Right forelimb (tissue), 1 donor: ENCODE results near the gene LGMN.

Source experiments
- DNase-seq: peaks from one replicate; pipeline ENCODE4 v3.0.0-alpha.2; 2018

The LGMN gene

DNA sequence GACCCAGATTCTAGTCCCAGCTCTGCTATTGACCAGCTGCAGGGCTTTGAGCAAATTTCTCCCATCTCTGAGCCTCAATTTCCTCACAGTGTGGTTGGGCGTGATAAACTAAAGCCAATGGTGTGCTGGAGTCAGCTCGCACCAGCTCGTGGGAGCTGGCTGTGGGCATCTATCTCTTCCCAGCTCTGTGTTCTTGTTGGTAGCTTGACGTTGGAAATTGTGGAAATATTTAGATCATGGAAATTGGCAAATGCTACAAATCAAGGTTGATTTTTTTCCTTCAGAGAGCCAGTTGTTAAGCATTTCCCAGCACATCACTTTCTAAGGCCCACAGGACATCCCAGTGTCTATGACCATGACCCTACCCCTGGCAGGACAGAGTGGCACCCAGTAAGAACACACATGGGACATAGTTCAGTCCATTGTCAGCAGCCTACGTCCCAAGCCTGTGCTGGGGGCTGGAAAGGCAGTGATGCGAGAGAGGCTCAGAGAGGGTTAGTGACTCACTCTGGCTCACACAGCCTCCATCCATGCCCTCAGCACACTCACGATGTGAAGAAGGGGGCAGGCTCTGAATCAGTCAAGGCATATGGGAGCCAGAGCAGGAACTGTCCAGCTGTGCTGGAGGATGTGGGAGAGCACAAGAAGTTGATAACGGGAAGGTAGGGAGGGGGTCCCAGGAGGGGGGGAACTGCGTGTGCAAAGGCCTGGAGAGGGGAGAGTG is 77.6 kb downstream of the LGMN start:
- no peak for DNase-seq

DNA sequence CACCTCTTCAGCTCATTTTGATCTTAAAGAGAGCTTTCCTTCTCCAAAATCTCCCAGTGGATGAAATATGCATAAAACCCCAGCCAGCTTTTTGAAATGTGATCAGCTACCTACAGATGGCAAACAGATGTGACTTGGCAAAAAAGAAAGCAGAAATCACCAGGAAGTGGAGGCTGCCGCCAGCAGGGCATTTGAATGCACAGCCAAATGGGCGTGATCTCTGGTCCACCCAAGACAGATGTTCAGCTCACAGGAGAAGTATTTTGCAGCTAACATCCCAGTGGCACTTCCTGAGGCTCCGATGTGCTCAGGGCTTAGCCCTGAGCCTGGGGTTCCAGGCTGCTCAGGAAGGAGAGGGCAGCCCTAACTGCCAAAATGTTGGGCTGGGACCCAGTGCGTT is 78.3 kb downstream of the LGMN start:
- DNase-seq, result peak; percentile 75

DNA sequence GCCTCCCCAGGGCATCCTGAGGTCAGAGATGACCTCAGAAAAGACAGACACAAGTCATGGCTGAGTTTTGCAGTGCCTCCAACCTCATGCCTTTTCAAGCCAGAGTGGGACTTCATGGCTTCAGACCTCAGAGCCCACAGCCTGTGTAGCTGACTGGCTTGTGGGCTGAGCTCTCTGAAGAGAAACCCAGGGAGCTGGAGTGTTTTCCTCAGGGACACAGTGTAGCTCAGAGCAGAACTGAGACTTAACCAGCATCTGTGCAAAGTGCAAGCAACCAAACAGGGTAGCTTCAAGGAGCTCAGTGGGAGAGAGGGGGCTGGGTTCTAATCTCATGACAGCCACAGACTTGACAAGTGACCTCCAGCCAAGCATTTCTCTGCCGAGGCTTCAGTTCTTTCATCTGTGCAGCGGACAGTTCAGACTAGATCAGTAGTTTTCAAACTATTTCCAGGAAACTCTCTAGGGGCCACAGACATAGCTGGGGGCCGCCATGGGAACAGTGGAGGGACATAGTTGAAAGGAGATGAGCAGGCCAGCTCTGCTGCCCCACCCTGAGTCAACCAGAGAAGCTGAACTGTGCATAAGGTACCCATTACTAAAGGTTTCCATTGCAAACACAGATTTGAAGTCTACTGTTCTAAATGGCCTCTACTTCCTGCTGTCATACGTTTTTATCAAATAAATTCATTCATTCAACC is 80.0 kb downstream of the LGMN start:
- DNase-seq, result no peak

DNA sequence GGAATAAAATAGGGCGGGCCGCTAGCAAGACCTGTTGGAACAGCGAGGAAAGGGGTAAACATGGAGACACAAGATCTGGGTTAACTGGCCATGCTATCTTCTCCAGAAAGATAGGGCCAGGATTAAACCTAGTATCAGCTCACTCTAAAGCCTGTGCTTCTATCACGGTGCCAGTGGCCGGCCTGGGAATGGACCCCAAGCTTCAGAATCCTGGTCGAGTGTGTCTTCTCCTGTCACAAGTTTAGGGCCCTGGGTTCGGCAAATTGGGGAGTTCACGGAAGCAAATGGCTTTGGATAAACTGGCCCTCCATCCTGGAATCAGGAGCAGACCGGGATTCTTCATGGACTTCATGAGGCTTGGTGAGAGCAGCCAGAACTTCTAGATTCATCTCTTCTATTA is 82.2 kb downstream of the LGMN start:
- DNase-seq, result no peak

DNA sequence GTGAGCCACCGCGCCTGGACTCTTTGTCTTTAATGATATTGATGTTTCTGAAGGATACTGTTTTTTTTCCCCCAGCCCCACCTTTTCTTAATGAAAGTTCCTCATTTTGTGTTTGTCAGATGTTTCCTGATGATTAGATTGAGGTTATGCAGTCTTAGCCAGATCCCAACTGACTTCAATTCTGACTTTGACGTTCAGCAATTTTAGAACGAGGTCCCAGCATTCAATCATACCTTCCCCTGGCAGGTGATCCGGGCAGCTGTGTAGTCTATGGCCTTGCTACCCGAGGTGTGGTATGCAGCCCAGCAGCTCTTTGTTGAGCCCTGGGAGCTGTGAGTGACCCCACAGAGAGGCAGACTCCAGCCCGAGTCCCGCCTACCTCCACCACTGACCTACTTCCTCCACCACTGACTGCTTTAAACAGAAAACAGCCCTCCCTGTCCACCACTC is 82.7 kb downstream of the LGMN start:
- DNase-seq, result no peak

DNA sequence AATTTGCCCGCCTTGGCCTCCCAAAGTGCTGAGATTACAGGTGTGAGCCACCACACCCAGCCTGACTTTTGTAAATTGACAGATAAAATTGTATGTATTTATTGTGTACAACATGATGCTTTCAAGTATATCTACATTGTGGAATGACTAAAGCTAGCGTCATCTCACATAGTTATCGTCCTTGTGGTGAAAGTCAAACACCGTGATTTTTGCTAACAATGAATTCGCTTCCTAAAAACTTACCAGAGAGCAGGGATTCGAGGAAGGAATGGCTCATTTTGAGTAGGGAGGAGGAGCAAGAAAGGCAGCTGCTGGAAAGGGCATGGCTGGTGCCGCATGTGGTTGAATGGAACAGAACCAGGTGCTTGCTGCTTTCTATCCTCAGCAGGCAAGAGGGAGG is 85.4 kb downstream of the LGMN start:
- no peak for DNase-seq

DNA sequence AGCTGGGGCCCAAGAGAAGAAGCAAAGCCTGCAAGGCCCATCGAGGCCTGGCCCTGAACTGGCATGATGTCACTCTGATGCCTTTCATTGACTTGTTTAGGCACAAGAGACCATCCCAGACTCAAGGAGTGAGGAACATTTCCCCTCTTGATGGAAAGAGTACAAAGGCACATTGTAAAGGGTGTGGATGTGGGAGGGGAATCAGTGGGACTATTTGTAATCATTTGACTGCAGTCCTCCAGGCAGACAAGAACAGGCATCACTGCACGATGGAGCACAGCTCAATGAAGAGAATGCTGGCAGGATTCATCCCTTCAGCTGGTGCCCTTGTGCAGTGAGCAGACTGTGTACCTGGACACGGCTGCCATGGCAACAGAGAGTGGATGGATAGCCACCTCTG is 87.9 kb downstream of the LGMN start:
- DNase-seq, result no peak

DNA sequence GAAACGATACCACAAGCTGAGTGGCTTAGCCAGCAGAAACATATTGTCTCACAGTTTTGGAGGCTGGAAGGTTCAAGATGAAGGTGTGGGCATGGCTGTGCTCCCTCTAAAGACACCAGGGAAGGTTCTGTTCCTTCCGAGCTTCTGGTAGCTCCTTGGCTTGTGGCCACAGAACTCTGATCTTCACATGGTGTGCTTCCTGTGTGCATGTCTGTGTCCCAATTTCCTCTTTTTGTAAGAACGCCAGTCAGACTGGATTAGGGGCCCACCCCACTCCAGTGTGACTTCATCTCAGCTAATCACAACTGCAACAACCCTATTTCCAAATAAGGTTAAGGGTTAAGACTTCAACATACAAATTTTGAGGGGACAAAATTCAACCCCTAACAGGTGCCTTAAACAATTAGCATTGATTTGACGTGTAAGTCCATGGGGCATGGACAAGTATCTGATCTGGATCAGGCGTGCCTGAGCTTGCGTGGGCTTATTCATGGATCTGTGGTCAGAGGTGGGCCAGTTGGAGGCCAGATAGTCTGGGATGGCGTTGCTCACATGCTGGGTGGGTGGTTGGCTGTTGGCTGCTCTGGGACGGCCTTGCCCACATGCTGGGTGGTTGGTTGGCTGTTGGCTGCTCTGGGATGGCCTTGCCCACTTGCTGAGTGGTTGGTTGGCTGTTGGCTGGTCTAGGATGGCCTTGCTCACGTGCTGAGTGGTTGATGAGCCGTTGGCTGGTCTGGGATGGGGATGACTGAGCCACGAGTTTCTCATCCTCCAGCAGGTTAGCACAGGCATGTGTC is 88.5 kb downstream of the LGMN start:
- no peak for DNase-seq

DNA sequence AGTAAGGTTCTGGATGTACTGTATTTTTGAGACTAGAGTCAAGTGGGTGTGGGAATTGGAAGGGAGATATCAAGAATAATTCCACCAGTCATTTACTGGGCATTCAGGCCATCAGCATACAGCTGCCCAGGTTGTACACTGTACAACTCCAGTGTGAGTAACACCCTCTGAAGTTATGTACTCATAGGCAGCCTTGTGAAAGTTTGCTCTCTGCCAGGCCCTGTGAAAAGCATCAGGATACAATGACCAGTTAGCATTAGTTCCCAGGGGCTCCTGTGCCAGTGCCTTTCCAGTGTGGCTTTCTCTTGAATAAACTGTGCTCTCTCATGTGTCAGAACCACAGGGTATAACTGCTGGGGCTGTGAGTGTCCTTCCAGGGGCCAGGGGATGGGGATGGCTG is 89.7 kb downstream of the LGMN start:
- DNase-seq, result no peak

DNA sequence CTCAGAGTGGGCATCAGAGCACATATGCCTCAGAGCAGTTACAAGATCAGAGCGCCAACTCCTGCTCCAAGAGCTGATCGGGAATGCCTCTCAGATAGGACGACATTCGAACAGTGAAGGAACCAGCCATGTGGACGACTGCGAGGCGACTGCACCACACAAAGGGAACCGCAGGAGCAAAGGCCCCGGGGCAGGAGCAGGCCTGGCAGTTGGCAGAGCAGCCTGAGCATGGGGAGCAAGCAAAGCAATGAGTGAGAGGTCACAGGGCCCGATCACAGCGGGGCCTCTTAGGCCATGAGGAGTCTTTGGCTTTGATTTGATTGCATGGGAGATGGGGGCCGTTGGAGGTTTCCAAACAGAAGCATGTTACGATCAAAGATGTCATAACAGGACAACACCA is 90.3 kb downstream of the LGMN start:
- no peak for DNase-seq

DNA sequence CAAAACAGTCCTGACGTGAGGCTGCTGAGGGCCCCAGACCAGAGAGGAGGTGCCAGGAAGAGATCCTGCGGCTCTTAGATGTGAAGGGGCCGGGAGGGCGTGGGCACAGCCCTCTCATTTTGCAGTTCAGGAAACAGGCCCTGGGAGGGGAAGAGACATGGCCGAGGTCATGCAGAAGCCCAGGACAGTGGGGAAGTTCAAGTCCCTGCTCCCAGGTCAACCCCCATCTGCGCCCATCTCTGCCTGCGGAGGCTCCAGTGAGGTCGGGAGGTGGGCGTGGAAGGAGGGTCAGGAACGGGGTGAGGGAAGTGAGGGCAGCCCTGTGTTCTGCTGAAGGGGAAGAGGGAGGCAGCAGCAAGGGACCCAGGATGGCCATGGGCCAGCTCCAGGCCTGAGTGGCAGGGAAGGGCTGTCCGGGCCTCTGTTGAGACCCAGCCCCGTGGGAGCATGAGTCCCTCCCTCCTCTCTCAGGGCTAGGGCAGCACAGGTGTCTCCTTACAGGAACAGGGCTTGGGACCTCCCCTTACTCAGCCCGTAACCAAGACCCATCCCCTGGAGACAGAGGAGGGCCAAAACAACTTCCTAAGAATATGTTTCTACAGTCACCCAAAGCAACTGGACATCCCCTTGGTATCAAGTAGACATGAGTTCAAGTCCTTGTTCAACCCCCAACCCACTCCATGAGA is 90.8 kb downstream of the LGMN start:
- no peak for DNase-seq

DNA sequence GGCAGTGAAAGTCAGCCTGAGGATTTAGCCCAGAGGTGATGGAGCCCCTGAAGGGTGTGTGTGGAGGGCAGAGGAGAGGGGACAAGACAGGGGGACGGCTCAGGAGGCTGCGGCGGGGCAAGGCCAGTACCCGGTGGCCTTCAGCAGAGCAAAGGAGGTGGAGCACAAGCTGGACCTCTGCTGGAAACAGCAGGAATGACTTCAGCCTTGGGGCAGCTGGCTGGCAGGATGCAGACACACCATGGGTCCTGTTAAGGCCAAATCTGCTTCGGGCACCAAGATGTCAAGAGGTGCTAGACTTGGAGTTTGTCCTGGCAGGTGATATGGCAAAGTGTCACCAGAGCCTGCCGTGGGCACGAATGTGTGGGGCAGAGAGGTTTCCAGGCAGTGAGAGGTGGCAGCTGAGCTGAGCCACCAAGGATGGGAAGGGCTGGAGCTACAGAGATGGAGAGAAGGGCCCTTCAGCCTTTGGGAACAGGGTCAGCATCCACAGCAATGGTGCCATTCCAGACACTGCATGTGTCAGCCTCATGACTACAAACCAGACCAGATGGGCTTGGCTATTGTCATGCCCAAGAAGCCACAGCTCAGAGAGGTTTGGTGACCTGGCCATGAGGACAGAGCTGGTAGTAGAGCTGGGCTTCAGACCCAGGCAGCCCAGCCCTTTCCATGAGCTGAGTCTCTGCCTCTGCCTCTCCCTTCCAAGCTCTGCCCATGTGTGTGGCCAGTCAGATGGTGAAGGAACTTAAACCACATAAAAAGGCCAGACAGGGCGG is 91.9 kb downstream of the LGMN start:
- no peak for DNase-seq

DNA sequence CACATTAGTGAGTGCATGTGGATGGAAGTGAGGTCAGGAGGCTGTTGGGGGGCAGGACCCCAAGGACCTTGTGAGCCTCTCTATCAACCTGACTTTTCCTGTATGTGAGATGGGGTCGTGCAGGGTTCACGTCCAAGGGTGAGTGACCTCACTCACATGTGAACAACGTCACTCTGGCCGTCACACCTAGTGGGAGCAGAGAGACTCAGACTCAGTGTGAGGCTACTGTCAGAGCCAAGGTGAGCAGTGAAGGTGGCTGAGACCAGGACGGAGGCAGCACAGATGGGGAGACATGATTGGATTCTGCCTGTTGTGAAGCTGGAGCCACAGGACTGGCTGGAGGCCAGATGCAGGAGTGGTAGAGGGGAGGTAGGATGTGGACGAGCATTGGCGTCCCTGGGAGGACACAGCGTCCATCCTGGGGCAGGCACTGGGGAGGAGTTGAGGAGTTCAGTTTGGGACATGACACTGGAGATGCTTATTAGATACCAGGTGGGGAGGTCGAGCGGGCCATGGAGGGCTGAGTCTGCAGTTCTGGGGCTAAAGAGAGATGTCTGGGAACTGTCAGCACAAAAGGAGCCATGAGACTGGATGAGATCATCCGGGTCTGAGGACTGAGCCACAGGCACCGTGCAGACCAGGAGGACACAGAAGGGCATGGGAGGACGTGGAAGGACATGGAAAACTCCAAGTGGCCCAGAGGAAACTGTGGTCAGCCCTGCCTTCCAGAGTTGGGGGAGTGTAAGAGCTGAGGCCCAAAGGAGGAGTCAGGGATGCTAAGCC is 92.8 kb downstream of the LGMN start:
- no peak for DNase-seq

DNA sequence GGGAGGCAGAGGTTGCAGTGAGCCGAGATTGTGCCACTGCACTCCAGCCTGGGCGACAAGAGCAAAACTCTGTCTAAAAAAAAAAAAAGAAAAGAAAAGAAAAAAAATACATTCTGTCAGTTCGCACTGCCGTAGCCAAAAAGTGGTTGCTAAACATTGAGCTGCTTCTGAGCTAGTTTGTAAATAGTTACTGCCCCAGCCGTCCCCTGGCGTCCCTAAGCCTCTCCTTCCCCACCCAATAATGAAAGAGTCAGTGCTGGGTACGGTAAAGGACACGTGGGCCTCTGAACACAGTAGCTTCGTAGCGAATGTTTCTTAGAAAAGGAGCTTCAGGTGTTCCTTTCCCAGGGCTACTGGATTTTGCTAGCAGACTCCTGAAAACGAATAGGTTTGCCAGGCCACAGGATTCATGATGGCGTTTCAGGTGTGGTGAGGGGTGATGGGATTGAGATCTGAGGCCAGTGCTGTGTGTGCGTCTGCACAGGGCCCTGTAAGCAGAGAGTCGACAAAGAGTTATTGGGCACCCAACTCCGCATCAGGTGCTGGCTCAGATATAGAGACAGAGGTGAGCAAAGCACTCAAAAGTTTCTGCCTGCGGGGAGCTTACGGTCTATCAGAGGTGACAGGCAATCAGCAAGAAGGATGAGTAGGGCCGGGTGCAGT is 94.1 kb downstream of the LGMN start:
- no peak for DNase-seq
